WTC11 (cell line): ENCODE measurements around the gene LMCD1. TPM values are rescaled to one million over a fixed set of nuclear protein-coding genes. Genes with fewer than 3 reads are reported as not detected.

ENCODE experiments used
- ATAC-seq: fragments of 200-7000 bp; cut with Tn5 transposase; 2 replicates; pipeline ENCODE4 v1.10.0; 2021; ENCODE audit warnings: mild to moderate bottlenecking, moderate library complexity
- CTCF ChIA-PET: fragments of 300-600 bp; sonication (Branson Sonifier 250); formaldehyde crosslinking; loops from one replicate; lab custom pipeline; 2021; ENCODE audit warnings: antibody characterized with exemption; lab: Charles Lee
- POLR2A ChIA-PET: fragments of 350-600 bp; sonication (Branson Sonifier 250); formaldehyde crosslinking; loops from one replicate; lab custom pipeline; 2021; ENCODE audit warnings: antibody characterized with exemption; lab: Charles Lee
- DNase-seq: peaks from one replicate; pipeline ENCODE4 v3.0.0; 2021; ENCODE audit warnings: low spot score
- H3K27ac Mint-ChIP-seq: 2 replicates; pipeline ENCODE4 v1.8.0; 2021; ENCODE audit warnings: mixed read lengths
- H3K27me3 Mint-ChIP-seq: 2 replicates; pipeline ENCODE4 v1.8.0; 2021; ENCODE audit warnings: low read depth, mild to moderate bottlenecking, moderate library complexity, mixed read lengths
- H3K36me3 Mint-ChIP-seq: 2 replicates; pipeline ENCODE4 v1.8.0; 2021; ENCODE audit warnings: mixed read lengths
- H3K4me1 Mint-ChIP-seq: 2 replicates; pipeline ENCODE4 v1.8.0; 2022; ENCODE audit warnings: mixed read lengths
- H3K4me3 Mint-ChIP-seq: 2 replicates; pipeline ENCODE4 v1.8.0; 2021; ENCODE audit warnings: mild to moderate bottlenecking, moderate library complexity, mixed read lengths
- H3K9me3 Mint-ChIP-seq: 2 replicates; pipeline ENCODE4 v1.8.0; 2021; ENCODE audit warnings: mixed read lengths
- E2F4 ChIP-seq: sonication (generic); formaldehyde crosslinking; IDR thresholded peaks from 2 replicates; pipeline ENCODE4 v1.8.1; 2022; ENCODE audit warnings: low read depth, mild to moderate bottlenecking, moderate library complexity, missing genetic modification reagents, borderline replicate concordance
- GABPB1 ChIP-seq: sonication (generic); formaldehyde crosslinking; IDR thresholded peaks from 2 replicates; pipeline ENCODE4 v1.8.1; 2023; ENCODE audit warnings: mild to moderate bottlenecking, missing genetic modification reagents
- GTF2I ChIP-seq: fragments of 250-450 bp; sonication (Bioruptor Pico); conservative IDR thresholded peaks from 2 replicates; pipeline ENCODE4 v1.4.0; 2021; ENCODE audit warnings: mild to moderate bottlenecking
- IRF2 ChIP-seq: sonication (generic); formaldehyde crosslinking; IDR thresholded peaks from 2 replicates; pipeline ENCODE4 v1.8.0; 2022; ENCODE audit warnings: low read depth, missing genetic modification reagents, borderline replicate concordance
- KAT7 ChIP-seq: sonication (generic); formaldehyde crosslinking; IDR thresholded peaks from 2 replicates; pipeline ENCODE4 v1.8.1; 2023; ENCODE audit warnings: missing genetic modification reagents, mild to moderate bottlenecking, borderline replicate concordance
- MXD4 ChIP-seq: fragments of 250-450 bp; sonication (Bioruptor Pico); IDR thresholded peaks from 2 replicates; pipeline ENCODE4 v1.8.0; 2021; ENCODE audit warnings: mild to moderate bottlenecking, moderate library complexity, borderline replicate concordance
- NFE2L1 ChIP-seq: sonication (generic); formaldehyde crosslinking; IDR thresholded peaks from 2 replicates; pipeline ENCODE4 v1.8.1; 2023; ENCODE audit warnings: missing genetic modification reagents
- NR2C2 ChIP-seq: sonication (generic); formaldehyde crosslinking; IDR thresholded peaks from 2 replicates; pipeline ENCODE4 v1.8.0; 2022; ENCODE audit warnings: mild to moderate bottlenecking, missing genetic modification reagents
- NR3C1 ChIP-seq: sonication (generic); formaldehyde crosslinking; conservative IDR thresholded peaks from 2 replicates; pipeline ENCODE4 v1.8.1; 2023; ENCODE audit warnings: low read depth, mild to moderate bottlenecking, missing genetic modification reagents
- OVOL2 ChIP-seq: fragments of 250-450 bp; sonication (Bioruptor Pico); IDR thresholded peaks from 2 replicates; pipeline ENCODE4 v1.9.0; 2021; ENCODE audit warnings: mild to moderate bottlenecking, borderline replicate concordance
- PRRX2 ChIP-seq: fragments of 250-450 bp; sonication (Bioruptor Pico); IDR thresholded peaks from 2 replicates; pipeline ENCODE4 v1.8.0; 2021; ENCODE audit warnings: mild to moderate bottlenecking
- SMAD4 ChIP-seq: sonication (generic); formaldehyde crosslinking; IDR thresholded peaks from 2 replicates; pipeline ENCODE4 v1.8.0; 2022; ENCODE audit warnings: mild to moderate bottlenecking, missing genetic modification reagents
- SP1 ChIP-seq: sonication (generic); formaldehyde crosslinking; conservative IDR thresholded peaks from 2 replicates; pipeline ENCODE4 v1.8.1; 2022; ENCODE audit warnings: missing genetic modification reagents
- ZNF121 ChIP-seq: sonication (generic); formaldehyde crosslinking; IDR thresholded peaks from 2 replicates; pipeline ENCODE4 v1.8.0; 2023; ENCODE audit warnings: missing genetic modification reagents
- ZNF138 ChIP-seq: sonication (generic); formaldehyde crosslinking; conservative IDR thresholded peaks from 2 replicates; pipeline ENCODE4 v1.8.1; 2022; ENCODE audit warnings: mild to moderate bottlenecking, moderate library complexity, missing genetic modification reagents
- ZNF416 ChIP-seq: fragments of 250-450 bp; sonication (Bioruptor Pico); IDR thresholded peaks from 2 replicates; pipeline ENCODE4 v1.9.0; 2021; ENCODE audit warnings: mild to moderate bottlenecking, inconsistent platforms
- ZNF423 ChIP-seq: fragments of 250-450 bp; sonication (Bioruptor Pico); IDR thresholded peaks from 2 replicates; pipeline ENCODE4 v2.1.2; 2022; ENCODE audit warnings: mild to moderate bottlenecking, moderate library complexity
- total RNA-seq: library from RNA; stranded (reverse); gene quantifications from 3 replicates; pipeline ENCODE4 v1.2.3, GENCODE V29; 2021
- TF ChIP-seq, protein P1 (sequence below): sonication (generic); formaldehyde crosslinking; conservative IDR thresholded peaks from 2 replicates; pipeline ENCODE4 v1.8.1; 2022; ENCODE audit warnings: mild to moderate bottlenecking, missing genetic modification reagents
- TF ChIP-seq, protein P2 (sequence below): sonication (generic); formaldehyde crosslinking; IDR thresholded peaks from 2 replicates; pipeline ENCODE4 v1.8.1; 2022; ENCODE audit warnings: mild to moderate bottlenecking, missing genetic modification reagents, moderate library complexity, borderline replicate concordance
- TF ChIP-seq, protein P3 (sequence below): fragments of 250-450 bp; sonication (Bioruptor Pico); IDR thresholded peaks from 2 replicates; pipeline ENCODE4 v1.8.0; 2021; ENCODE audit warnings: mild to moderate bottlenecking
- TF ChIP-seq, protein P4 (sequence below): sonication (generic); formaldehyde crosslinking; IDR thresholded peaks from 2 replicates; pipeline ENCODE4 v1.8.1; 2023; ENCODE audit warnings: mild to moderate bottlenecking, missing genetic modification reagents
- TF ChIP-seq, protein P5 (sequence below): sonication (generic); formaldehyde crosslinking; IDR thresholded peaks from 2 replicates; pipeline ENCODE4 v1.8.1; 2023; ENCODE audit warnings: mild to moderate bottlenecking, moderate library complexity, missing genetic modification reagents

The LMCD1 gene
- total RNA-seq, 1 experiment from 2014 or later: 12.5 TPM

- Mint-ChIP-seq H3K9me3 (no peaks in the 10 kb centered on the region), H3K36me3 (no peaks in the 10 kb centered on the region), H3K4me1 (peaks cover 28% of the 10 kb centered on the region), H3K27me3 (no peaks in the 10 kb centered on the region), H3K4me3 (no peak overlapping the region), H3K27ac (no peak overlapping the region)
- TF ChIP-seq GTF2I (no peak), ZNF138 (CRISPR knock-in tag) (no peak), IRF2 (CRISPR knock-in tag) (no peak), PRRX2 (no peak), ZNF416 (CRISPR knock-in tag) (no peak), SP1 (CRISPR knock-in tag) (no peak)
- TF ChIP-seq, protein P1, sequence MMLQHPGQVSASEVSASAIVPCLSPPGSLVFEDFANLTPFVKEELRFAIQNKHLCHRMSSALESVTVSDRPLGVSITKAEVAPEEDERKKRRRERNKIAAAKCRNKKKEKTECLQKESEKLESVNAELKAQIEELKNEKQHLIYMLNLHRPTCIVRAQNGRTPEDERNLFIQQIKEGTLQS (CRISPR knock-in tag): no peak
- DNase-seq (no peak), ATAC-seq (no peak)
- ChIA-PET CTCF (no interaction called here), POLR2A (no interaction called here)
Observed at GRCh38 chr3:8529181-8529637, 27.6 kb downstream of the LMCD1 start.

DNA sequence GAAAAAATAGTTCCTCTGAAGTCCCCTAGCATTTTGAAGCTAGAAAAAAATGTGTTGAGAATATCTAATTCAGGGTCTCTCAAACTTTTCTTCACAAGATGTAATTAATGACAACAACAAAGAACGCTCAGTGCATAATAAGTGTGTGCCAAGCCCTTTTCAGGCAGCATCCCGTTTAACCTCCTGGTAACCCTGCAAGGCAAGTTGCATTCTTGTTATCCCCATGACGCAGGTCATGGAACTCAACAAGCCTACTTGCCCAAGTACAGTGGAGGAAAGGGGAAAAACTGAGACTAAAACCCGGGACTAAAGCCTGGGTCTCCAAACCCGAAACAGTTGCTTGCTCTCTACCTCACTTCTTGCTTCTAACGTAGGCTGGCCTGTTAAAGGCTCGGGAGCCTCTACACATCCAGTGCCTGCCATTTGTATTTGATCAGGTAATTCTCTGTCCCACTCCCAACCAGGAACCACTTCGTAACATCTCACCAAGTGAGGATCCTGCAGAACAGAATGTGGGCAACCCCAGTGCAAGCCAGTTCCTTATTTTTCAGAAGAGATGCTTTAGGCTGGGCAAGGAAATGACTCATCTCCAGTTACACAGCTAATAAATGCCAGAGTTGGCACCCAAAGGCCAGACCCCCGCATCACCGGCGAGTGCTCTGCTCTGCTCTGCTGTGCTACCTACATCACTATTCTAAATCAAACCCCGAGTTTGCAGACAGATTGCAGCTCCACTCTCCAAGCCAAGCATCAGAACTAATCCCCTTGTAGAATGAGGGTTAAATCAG, 28.3 kb downstream of the LMCD1 start:
- Mint-ChIP-seq H3K27ac (no peak overlapping the region), H3K27me3 (no peaks in the 10 kb centered on the region), H3K9me3 (no peaks in the 10 kb centered on the region), H3K4me1 (peaks cover 33% of the 10 kb centered on the region), H3K36me3 (no peaks in the 10 kb centered on the region), H3K4me3 (no peak overlapping the region)
- ChIA-PET POLR2A (no interaction called here), CTCF (no interaction called here)
- DNase-seq (no peak), ATAC-seq (no peak)
- TF ChIP-seq KAT7 (CRISPR knock-in tag) (no peak), NR2C2 (CRISPR knock-in tag) (no peak), ZNF423 (no peak)
- TF ChIP-seq, protein P2, sequence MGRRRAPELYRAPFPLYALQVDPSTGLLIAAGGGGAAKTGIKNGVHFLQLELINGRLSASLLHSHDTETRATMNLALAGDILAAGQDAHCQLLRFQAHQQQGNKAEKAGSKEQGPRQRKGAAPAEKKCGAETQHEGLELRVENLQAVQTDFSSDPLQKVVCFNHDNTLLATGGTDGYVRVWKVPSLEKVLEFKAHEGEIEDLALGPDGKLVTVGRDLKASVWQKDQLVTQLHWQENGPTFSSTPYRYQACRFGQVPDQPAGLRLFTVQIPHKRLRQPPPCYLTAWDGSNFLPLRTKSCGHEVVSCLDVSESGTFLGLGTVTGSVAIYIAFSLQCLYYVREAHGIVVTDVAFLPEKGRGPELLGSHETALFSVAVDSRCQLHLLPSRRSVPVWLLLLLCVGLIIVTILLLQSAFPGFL (CRISPR knock-in tag): no peak

GRCh38 chr3:8530581-8530980, 29.0 kb downstream of the LMCD1 start:
- POLR2A ChIA-PET: no interaction called here
- no peak for ATAC-seq
- no peak overlapping the region for H3K27ac Mint-ChIP-seq

More at GRCh38 chr3:8530581-8530980, 29.0 kb downstream of the LMCD1 start:
- no peak for TF ChIP-seq ZNF121 (CRISPR knock-in tag)
- no peak for TF ChIP-seq NR3C1 (CRISPR knock-in tag)
- TF ChIP-seq GABPB1: no peak
- no peak for TF ChIP-seq NFE2L1
- TF ChIP-seq, protein P1 (CRISPR knock-in tag): no peak
- TF ChIP-seq OVOL2 (CRISPR knock-in tag): no peak
- TF ChIP-seq, protein P3, sequence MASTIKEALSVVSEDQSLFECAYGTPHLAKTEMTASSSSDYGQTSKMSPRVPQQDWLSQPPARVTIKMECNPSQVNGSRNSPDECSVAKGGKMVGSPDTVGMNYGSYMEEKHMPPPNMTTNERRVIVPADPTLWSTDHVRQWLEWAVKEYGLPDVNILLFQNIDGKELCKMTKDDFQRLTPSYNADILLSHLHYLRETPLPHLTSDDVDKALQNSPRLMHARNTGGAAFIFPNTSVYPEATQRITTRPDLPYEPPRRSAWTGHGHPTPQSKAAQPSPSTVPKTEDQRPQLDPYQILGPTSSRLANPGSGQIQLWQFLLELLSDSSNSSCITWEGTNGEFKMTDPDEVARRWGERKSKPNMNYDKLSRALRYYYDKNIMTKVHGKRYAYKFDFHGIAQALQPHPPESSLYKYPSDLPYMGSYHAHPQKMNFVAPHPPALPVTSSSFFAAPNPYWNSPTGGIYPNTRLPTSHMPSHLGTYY: no peak
- TF ChIP-seq, protein P4, sequence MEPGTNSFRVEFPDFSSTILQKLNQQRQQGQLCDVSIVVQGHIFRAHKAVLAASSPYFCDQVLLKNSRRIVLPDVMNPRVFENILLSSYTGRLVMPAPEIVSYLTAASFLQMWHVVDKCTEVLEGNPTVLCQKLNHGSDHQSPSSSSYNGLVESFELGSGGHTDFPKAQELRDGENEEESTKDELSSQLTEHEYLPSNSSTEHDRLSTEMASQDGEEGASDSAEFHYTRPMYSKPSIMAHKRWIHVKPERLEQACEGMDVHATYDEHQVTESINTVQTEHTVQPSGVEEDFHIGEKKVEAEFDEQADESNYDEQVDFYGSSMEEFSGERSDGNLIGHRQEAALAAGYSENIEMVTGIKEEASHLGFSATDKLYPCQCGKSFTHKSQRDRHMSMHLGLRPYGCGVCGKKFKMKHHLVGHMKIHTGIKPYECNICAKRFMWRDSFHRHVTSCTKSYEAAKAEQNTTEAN (CRISPR knock-in tag): no peak
- no peak for TF ChIP-seq IRF2 (CRISPR knock-in tag)
- TF ChIP-seq, protein P5, sequence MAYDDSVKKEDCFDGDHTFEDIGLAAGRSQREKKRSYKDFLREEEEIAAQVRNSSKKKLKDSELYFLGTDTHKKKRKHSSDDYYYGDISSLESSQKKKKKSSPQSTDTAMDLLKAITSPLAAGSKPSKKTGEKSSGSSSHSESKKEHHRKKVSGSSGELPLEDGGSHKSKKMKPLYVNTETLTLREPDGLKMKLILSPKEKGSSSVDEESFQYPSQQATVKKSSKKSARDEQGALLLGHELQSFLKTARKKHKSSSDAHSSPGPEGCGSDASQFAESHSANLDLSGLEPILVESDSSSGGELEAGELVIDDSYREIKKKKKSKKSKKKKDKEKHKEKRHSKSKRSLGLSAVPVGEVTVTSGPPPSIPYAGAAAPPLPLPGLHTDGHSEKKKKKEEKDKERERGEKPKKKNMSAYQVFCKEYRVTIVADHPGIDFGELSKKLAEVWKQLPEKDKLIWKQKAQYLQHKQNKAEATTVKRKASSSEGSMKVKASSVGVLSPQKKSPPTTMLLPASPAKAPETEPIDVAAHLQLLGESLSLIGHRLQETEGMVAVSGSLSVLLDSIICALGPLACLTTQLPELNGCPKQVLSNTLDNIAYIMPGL: no peak
- TF ChIP-seq SMAD4 (CRISPR knock-in tag): no peak
- no peak for TF ChIP-seq E2F4 (CRISPR knock-in tag)
- TF ChIP-seq MXD4 (CRISPR knock-in tag): no peak
- Mint-ChIP-seq H3K4me1 (peaks cover 38% of the 10 kb centered on the region), H3K4me3 (no peak overlapping the region), H3K9me3 (no peaks in the 10 kb centered on the region), H3K36me3 (no peaks in the 10 kb centered on the region), H3K27me3 (no peaks in the 10 kb centered on the region)
- DNase-seq: no peak
- CTCF ChIA-PET: interaction anchor here (1.6 kb wide), 1 partner anchor 89 kb away, joined by 4 read pairs; no protein-coding TSS in a partner anchor
